H9 (cell line): ENCODE measurements around the gene NFATC1. TPM values are rescaled to one million over a fixed set of nuclear protein-coding genes. Genes with fewer than 3 reads are reported as not detected.

ENCODE experiments used
- DNase-seq: peaks from one replicate; pipeline ENCODE4 v3.0.0-alpha.2; 2017
- H2AFZ ChIP-seq: one replicate; pipeline ENCODE4 v1.6.1; 2013; ENCODE audit warnings: mild to moderate bottlenecking, low read length, control low read depth, moderate library complexity
- H2AK5ac ChIP-seq: 2 replicates; pipeline ENCODE4 v1.6.1; 2013; ENCODE audit warnings: low read length, control low read depth, mixed read lengths; ENCODE audit not compliant: insufficient read length
- H2BK120ac ChIP-seq: one replicate; pipeline ENCODE4 v1.6.1; 2013; ENCODE audit warnings: low read depth, mild to moderate bottlenecking, low read length, control low read depth, inconsistent platforms; ENCODE audit not compliant: poor library complexity, severe bottlenecking
- H2BK12ac ChIP-seq: 2 replicates; pipeline ENCODE4 v1.6.1; 2013; ENCODE audit warnings: low read length, control low read depth, mixed read lengths, low read depth; ENCODE audit not compliant: insufficient read length
- H2BK15ac ChIP-seq: 2 replicates; pipeline ENCODE4 v1.6.1; 2013; ENCODE audit warnings: low read depth, low read length, control low read depth
- H2BK20ac ChIP-seq: one replicate; pipeline ENCODE4 v1.6.1; 2013; ENCODE audit warnings: low read depth, mild to moderate bottlenecking, low read length, control low read depth, inconsistent platforms; ENCODE audit not compliant: poor library complexity, severe bottlenecking
- H2BK5ac ChIP-seq: 2 replicates; pipeline ENCODE4 v1.6.1; 2013; ENCODE audit warnings: low read length, control low read depth, mixed read lengths; ENCODE audit not compliant: insufficient read length
- H3K14ac ChIP-seq: 2 replicates; pipeline ENCODE4 v1.6.1; 2013; ENCODE audit warnings: low read length, control low read depth; ENCODE audit not compliant: insufficient read depth
- H3K18ac ChIP-seq: 2 replicates; pipeline ENCODE4 v1.6.1; 2013; ENCODE audit warnings: low read depth, mild to moderate bottlenecking, mixed read lengths, low read length, control low read depth; ENCODE audit not compliant: insufficient read length
- H3K23ac ChIP-seq: 2 replicates; pipeline ENCODE4 v1.6.1; 2013; ENCODE audit warnings: low read length, control low read depth, mixed read lengths, low read depth; ENCODE audit not compliant: insufficient read length
- H3K23me2 ChIP-seq: 2 replicates; pipeline ENCODE4 v1.6.1; 2013; ENCODE audit warnings: low read depth, mild to moderate bottlenecking, mixed read lengths, low read length, control low read depth; ENCODE audit not compliant: insufficient read length, poor library complexity, severe bottlenecking
- H3K27ac ChIP-seq: 2 replicates; pipeline ENCODE4 v1.5.1; 2013; ENCODE audit warnings: low read length, control low read depth, mixed read lengths, low read depth; ENCODE audit not compliant: insufficient read length
- H3K27me3 ChIP-seq: 2 replicates; pipeline ENCODE4 v1.6.1; 2013; ENCODE audit warnings: low read length, control low read depth, inconsistent platforms; ENCODE audit not compliant: insufficient read depth
- H3K4ac ChIP-seq: 2 replicates; pipeline ENCODE4 v1.6.1; 2013; ENCODE audit warnings: low read depth, mild to moderate bottlenecking, control low read depth, inconsistent platforms, low read length, moderate library complexity
- H3K4me1 ChIP-seq: 2 replicates; pipeline ENCODE4 v1.6.1; 2013; ENCODE audit warnings: low read length, control low read depth, inconsistent platforms; ENCODE audit not compliant: insufficient read depth
- H3K4me2 ChIP-seq: 2 replicates; pipeline ENCODE4 v1.6.1; 2013; ENCODE audit warnings: low read length, control low read depth, mixed read lengths; ENCODE audit not compliant: insufficient read length, insufficient read depth
- H3K56ac ChIP-seq: 2 replicates; pipeline ENCODE4 v1.6.1; 2013; ENCODE audit warnings: low read depth, mild to moderate bottlenecking, mixed read lengths, low read length, control low read depth; ENCODE audit not compliant: insufficient read length
- H3K79me1 ChIP-seq: 2 replicates; pipeline ENCODE4 v1.6.1; 2013; ENCODE audit warnings: low read depth, mild to moderate bottlenecking, moderate library complexity, low read length, control low read depth, inconsistent platforms; ENCODE audit not compliant: insufficient read depth, poor library complexity, severe bottlenecking
- H3K79me2 ChIP-seq: 2 replicates; pipeline ENCODE4 v1.6.1; 2013; ENCODE audit warnings: low read length, control low read depth, inconsistent platforms; ENCODE audit not compliant: insufficient read depth
- H3K9ac ChIP-seq: 2 replicates; pipeline ENCODE4 v1.6.1; 2013; ENCODE audit warnings: low read length, control low read depth, mixed read lengths; ENCODE audit not compliant: insufficient read length; ENCODE audit errors: extremely low read depth
- H3K9me3 ChIP-seq: one replicate; pipeline ENCODE4 v1.6.1; 2013; ENCODE audit warnings: low read depth, low read length, inconsistent platforms; ENCODE audit not compliant: control insufficient read depth
- H3T11ph ChIP-seq: one replicate; pipeline ENCODE4 v1.6.1; 2013; ENCODE audit warnings: mild to moderate bottlenecking, low read length, control low read depth, inconsistent platforms
- H4K20me1 ChIP-seq: one replicate; pipeline ENCODE4 v1.6.1; 2013; ENCODE audit not compliant: control insufficient read depth, insufficient read length, insufficient read depth
- H4K5ac ChIP-seq: 2 replicates; pipeline ENCODE4 v1.6.1; 2013; ENCODE audit warnings: low read depth, mild to moderate bottlenecking, mixed read lengths, low read length, control low read depth; ENCODE audit not compliant: insufficient read length
- H4K8ac ChIP-seq: replicated peaks from 2 replicates; pipeline ENCODE4 v1.6.1; 2013; ENCODE audit warnings: low read length, control low read depth, mixed read lengths, low read depth; ENCODE audit not compliant: insufficient read length
- H4K91ac ChIP-seq: 2 replicates; pipeline ENCODE4 v1.6.1; 2013; ENCODE audit warnings: low read depth, mild to moderate bottlenecking, moderate library complexity, mixed read lengths, low read length, control low read depth; ENCODE audit not compliant: insufficient read length
- H3K27ac Mint-ChIP-seq, 3 experiments: 2 replicates in 2 of 3; 3 replicates in 1 of 3; pipeline ENCODE4 v1.8.0; 2020 to 2021; ENCODE audit warnings: mixed read lengths in 3 of 3, mild to moderate bottlenecking in 1 of 3, moderate library complexity in 1 of 3
- H3K27me3 Mint-ChIP-seq: 2 replicates; pipeline ENCODE4 v1.8.0; 2021; ENCODE audit warnings: low read depth, mild to moderate bottlenecking, moderate library complexity, mixed read lengths
- H3K36me3 Mint-ChIP-seq, 3 experiments: 2 replicates in 2 of 3; 3 replicates in 1 of 3; pipeline ENCODE4 v1.8.0; 2020 to 2021; ENCODE audit warnings: low read depth in 3 of 3, mixed read lengths in 3 of 3; ENCODE audit not compliant: insufficient read depth in 1 of 3
- H3K4me1 Mint-ChIP-seq, 2 experiments: 2 replicates each; pipeline ENCODE4 v1.8.0; 2020; ENCODE audit warnings: mixed read lengths in 2 of 2
- H3K4me3 Mint-ChIP-seq, 2 experiments: 2 replicates in 1 of 2; 3 replicates in 1 of 2; pipeline ENCODE4 v1.8.0; 2020 to 2021; ENCODE audit warnings: mild to moderate bottlenecking in 2 of 2, mixed read lengths in 2 of 2, moderate library complexity in 1 of 2
- H3K9me3 Mint-ChIP-seq, 2 experiments: 2 replicates in 1 of 2; 3 replicates in 1 of 2; pipeline ENCODE4 v1.8.0; 2020; ENCODE audit warnings: mild to moderate bottlenecking in 2 of 2, mixed read lengths in 2 of 2, moderate library complexity in 1 of 2
- CTCF ChIP-seq: fragments of 200-600 bp; sonication (generic); conservative IDR thresholded peaks from 3 replicates; pipeline ENCODE4 v1.8.0; 2021; ENCODE audit warnings: antibody characterized with exemption, mild to moderate bottlenecking
- WGBS: extraction: QIAGEN DNeasy Blood & Tissue Kit; methylation state at CpG from one replicate; pipeline ENCODE4 v1.1.7; 2013; ENCODE audit warnings: missing lambda C conversion rate, low lambda C conversion rate, mixed read lengths; ENCODE audit not compliant: insufficient read length; ENCODE audit errors: extremely low coverage; 5-methylcytosine and 5-hydroxymethylcytosine counted together
- total RNA-seq: library from RNA; stranded (reverse); gene quantifications from 2 replicates; pipeline ENCODE4 v1.2.1, GENCODE V29; 2021

NFATC1 gene
- total RNA-seq, 1 experiment from 2014 or later = 5.5 TPM

GRCh38 chr18:79470547-79470946, 74.8 kb downstream of the NFATC1 start:
- no peaks in the 10 kb centered on the region for H3K79me1 ChIP-seq
- H4K5ac ChIP-seq = no peak overlapping the region
- no peak overlapping the region for H3K27ac ChIP-seq
- H3K56ac ChIP-seq = no peak overlapping the region
- H2BK5ac ChIP-seq = no peak overlapping the region
- H4K8ac ChIP-seq = no peak overlapping the region
- DNase-seq = no peak
- H3K27ac Mint-ChIP-seq = no peak overlapping the region; a peak in 1 of 7 replicates
- H3K27me3 ChIP-seq = no peaks in the 10 kb centered on the region
- 0 out of 7 replicates have a peak, but pooled peaks cover 0 to 2% (median 0%) of the 10 kb centered on the region in 3 experiments for H3K36me3 Mint-ChIP-seq
- H3K9ac ChIP-seq = no peak overlapping the region
- H3K4me1 ChIP-seq = no peaks in the 10 kb centered on the region
- WGBS = no CpG with 5 or more reads among the region's 21 CpGs
- H3K27me3 Mint-ChIP-seq = no peaks in the 10 kb centered on the region
- H3K4me3 Mint-ChIP-seq = no peak overlapping the region
- H2AFZ ChIP-seq = no peak overlapping the region
- no peak overlapping the region for H2BK20ac ChIP-seq
- H2BK12ac ChIP-seq = no peak overlapping the region
- no peak overlapping the region for H2BK15ac ChIP-seq
- H4K20me1 ChIP-seq = no peaks in the 10 kb centered on the region
- no peaks in the 10 kb centered on the region for H3K23me2 ChIP-seq
- H3K4ac ChIP-seq = no peak overlapping the region
- peaks cover 5 to 15% of the 10 kb centered on the region in 2 experiments for H3K4me1 Mint-ChIP-seq
- no peak overlapping the region for H4K91ac ChIP-seq
- no peak overlapping the region for H2BK120ac ChIP-seq
- H3T11ph ChIP-seq = no peak overlapping the region
- H3K18ac ChIP-seq = no peak overlapping the region
- H2AK5ac ChIP-seq = no peak overlapping the region
- no peak overlapping the region for H3K4me2 ChIP-seq
- H3K14ac ChIP-seq = no peak overlapping the region
- H3K9me3 Mint-ChIP-seq = no peaks in the 10 kb centered on the region
- H3K23ac ChIP-seq = no peak overlapping the region
- no peak for TF ChIP-seq CTCF
- no peaks in the 10 kb centered on the region for H3K9me3 ChIP-seq
- no peaks in the 10 kb centered on the region for H3K79me2 ChIP-seq
